H1 (cell line): Measurements from ENCODE around the gene HS3ST5. TPM values are rescaled to one million over a fixed set of nuclear protein-coding genes. Genes with fewer than 3 reads are reported as not detected.
A peak's percentile ranks its signal among the peaks of the same experiment; 100 is the strongest.

Source experiments
- CTCF ChIA-PET: fragments of 300-600 bp; sonication (Branson Sonifier 250); formaldehyde crosslinking; loops from one replicate; lab custom pipeline; 2021; ENCODE audit not compliant: partially characterized antibody; lab: Charles Lee
- POLR2A ChIA-PET: fragments of 300-600 bp; sonication (Branson Sonifier 250); formaldehyde crosslinking; loops from one replicate; lab custom pipeline; 2021; ENCODE audit warnings: inconsistent platforms; ENCODE audit not compliant: partially characterized antibody; lab: Charles Lee
- DNase-seq, 2 experiments: peaks; one replicate each; pipeline versions ENCODE4 v3.0.0 to v3.0.0-alpha.2; 2010 to 2022; ENCODE audit warnings: low spot score in 2 of 2, low read depth in 1 of 2, mixed read lengths in 1 of 2
- FAIRE-seq: peaks from 2 replicates; lab custom pipeline; 2011; peaks lifted over from hg19 to GRCh38; lab: Jason Lieb, UNC
- H2AFZ ChIP-seq: 2 replicates; pipeline ENCODE4 v1.8.1; 2012; ENCODE audit warnings: low read length, inconsistent platforms
- H2AK5ac ChIP-seq: 2 replicates; pipeline ENCODE4 v1.6.1; 2013; ENCODE audit warnings: low read depth, low read length
- H2BK120ac ChIP-seq: replicated peaks from 2 replicates; pipeline ENCODE3; 2013; ENCODE audit warnings: low read depth, low read length, inconsistent platforms
- H2BK12ac ChIP-seq: 2 replicates; pipeline ENCODE4 v1.6.1; 2013; ENCODE audit warnings: low read depth, low read length
- H2BK15ac ChIP-seq: 2 replicates; pipeline ENCODE4 v1.6.1; 2013; ENCODE audit warnings: low read length
- H2BK20ac ChIP-seq: 2 replicates; pipeline ENCODE4 v1.6.1; 2013; ENCODE audit warnings: low read length
- H2BK5ac ChIP-seq: 2 replicates; pipeline ENCODE4 v1.6.1; 2013; ENCODE audit warnings: low read depth, low read length
- H3K14ac ChIP-seq: 2 replicates; pipeline ENCODE4 v1.6.1; 2013; ENCODE audit warnings: inconsistent platforms; ENCODE audit not compliant: insufficient read length
- H3K18ac ChIP-seq: 2 replicates; pipeline ENCODE4 v1.6.1; 2013; ENCODE audit warnings: low read length; ENCODE audit errors: extremely low read depth
- H3K23ac ChIP-seq: 2 replicates; pipeline ENCODE4 v1.6.1; 2013; ENCODE audit warnings: inconsistent platforms; ENCODE audit not compliant: insufficient read length
- H3K23me2 ChIP-seq: 2 replicates; pipeline ENCODE4 v1.6.1; 2013; ENCODE audit warnings: low read depth, low read length
- H3K27ac ChIP-seq: 2 replicates; pipeline ENCODE4 v1.6.1; 2011; ENCODE audit warnings: low read depth, low read length, inconsistent platforms
- H3K27me3 ChIP-seq, 4 experiments: replicated peaks in 1 of 4; 1 replicate in 1 of 4; 2 replicates in 3 of 4; pipeline versions ENCODE4 v1.6.1 to v1.8.1; 2011 to 2013; ENCODE audit warnings: low read length in 3 of 4, mild to moderate bottlenecking in 3 of 4, inconsistent platforms in 2 of 4, mixed read lengths in 2 of 4, moderate library complexity in 1 of 4; ENCODE audit not compliant: control insufficient read depth in 3 of 4, insufficient read depth in 3 of 4; ENCODE audit errors: extremely low read depth in 1 of 4
- H3K36me3 ChIP-seq, 4 experiments: 2 replicates each; pipeline versions ENCODE4 v1.6.1 to v1.8.1; 2011 to 2013; ENCODE audit warnings: mild to moderate bottlenecking in 4 of 4, low read length in 3 of 4, moderate library complexity in 2 of 4, control low read depth in 1 of 4, inconsistent platforms in 1 of 4; ENCODE audit not compliant: insufficient read depth in 4 of 4, control insufficient read depth in 2 of 4
- H3K4ac ChIP-seq: replicated peaks from 2 replicates; pipeline ENCODE3; 2013; ENCODE audit warnings: low read length, low read depth, mixed read lengths, inconsistent platforms; ENCODE audit not compliant: insufficient read length
- H3K4me1 ChIP-seq, 4 experiments: replicated peaks in 1 of 4; 1 replicate in 1 of 4; 2 replicates in 3 of 4; pipeline versions ENCODE4 v1.6.1 to v1.8.1; 2011 to 2013; ENCODE audit warnings: low read length in 3 of 4, inconsistent platforms in 2 of 4, mixed read lengths in 1 of 4; ENCODE audit not compliant: insufficient read depth in 4 of 4, control insufficient read depth in 3 of 4
- H3K4me2 ChIP-seq, 2 experiments: 2 replicates each; pipeline versions ENCODE4 v1.6.1 to v1.8.1; 2011 to 2013; ENCODE audit warnings: low read depth in 2 of 2, low read length in 2 of 2, control low read depth in 1 of 2, inconsistent platforms in 1 of 2, mild to moderate bottlenecking in 1 of 2; ENCODE audit not compliant: insufficient read depth in 1 of 2
- H3K4me3 ChIP-seq, 4 experiments: fragments of 200-600, 300-600 bp in 1 of 4; sonication (generic), shearing (Covaris generic), sonication (Bioruptor Twin) in 1 of 4; 2 replicates each; pipeline versions ENCODE4 v1.5.1 to v1.8.1; 2011 to 2016; ENCODE audit warnings: low read length in 4 of 4, low read depth in 3 of 4, control low read depth in 2 of 4, inconsistent platforms in 2 of 4, mild to moderate bottlenecking in 2 of 4, mixed read lengths in 1 of 4, moderate library complexity in 1 of 4; ENCODE audit not compliant: insufficient read depth in 2 of 4; ENCODE audit errors: extremely low read depth in 1 of 4
- H3K56ac ChIP-seq: replicated peaks from 2 replicates; pipeline ENCODE3; 2013; ENCODE audit warnings: low read depth, mild to moderate bottlenecking, mixed read lengths, low read length, inconsistent platforms; ENCODE audit not compliant: insufficient read length
- H3K79me1 ChIP-seq: 2 replicates; pipeline ENCODE4 v1.6.1; 2013; ENCODE audit warnings: low read depth, low read length, control low read depth
- H3K79me2 ChIP-seq, 2 experiments: 2 replicates each; pipeline versions ENCODE4 v1.6.1 to v1.8.1; 2012 to 2013; ENCODE audit warnings: low read length in 2 of 2, mild to moderate bottlenecking in 2 of 2, inconsistent platforms in 1 of 2; ENCODE audit not compliant: insufficient read depth in 2 of 2, control insufficient read depth in 1 of 2
- H3K9ac ChIP-seq, 4 experiments: replicated peaks in 1 of 4; 1 replicate in 1 of 4; 2 replicates in 3 of 4; pipeline versions ENCODE4 v1.6.1 to v1.8.1; 2011 to 2013; ENCODE audit warnings: low read depth in 3 of 4, low read length in 3 of 4, control low read depth in 2 of 4, mild to moderate bottlenecking in 2 of 4, moderate library complexity in 2 of 4, inconsistent platforms in 1 of 4; ENCODE audit errors: extremely low read depth in 1 of 4
- H3K9me3 ChIP-seq, 2 experiments: 2 replicates each; pipeline versions ENCODE4 v1.6.1 to v1.8.1; 2012 to 2013; ENCODE audit warnings: mild to moderate bottlenecking in 2 of 2, moderate library complexity in 2 of 2, control low read depth in 1 of 2, inconsistent platforms in 1 of 2, low read depth in 1 of 2, low read length in 1 of 2, mixed read lengths in 1 of 2; ENCODE audit not compliant: insufficient read depth in 2 of 2
- H4K20me1 ChIP-seq, 2 experiments: replicated peaks in 1 of 2; 2 replicates each; pipeline versions ENCODE3 to v1.8.1; 2011 to 2013; ENCODE audit warnings: inconsistent platforms in 2 of 2, low read length in 2 of 2, mild to moderate bottlenecking in 1 of 2; ENCODE audit not compliant: insufficient read depth in 2 of 2, control insufficient read depth in 1 of 2
- H4K5ac ChIP-seq: 2 replicates; pipeline ENCODE4 v1.6.1; 2013; ENCODE audit warnings: low read length, low read depth, mixed read lengths, inconsistent platforms; ENCODE audit not compliant: insufficient read length
- H4K8ac ChIP-seq: 2 replicates; pipeline ENCODE4 v1.8.0; 2013; ENCODE audit warnings: mild to moderate bottlenecking, moderate library complexity, low read length, inconsistent platforms; ENCODE audit not compliant: insufficient read depth; ENCODE audit errors: extremely low read depth
- H4K91ac ChIP-seq: replicated peaks from 2 replicates; pipeline ENCODE3; 2013; ENCODE audit warnings: low read length, mixed read lengths, inconsistent platforms; ENCODE audit not compliant: insufficient read length
- RBBP5 ChIP-seq: IDR thresholded peaks from 2 replicates; pipeline ENCODE4 v1.7.1; 2012; ENCODE audit warnings: low read depth, mild to moderate bottlenecking, inconsistent platforms, low read length, moderate library complexity, borderline replicate concordance
- RXRA ChIP-seq: IDR thresholded peaks from 2 replicates; pipeline ENCODE4 v1.6.1; 2011; ENCODE audit warnings: low read depth, mild to moderate bottlenecking, low read length, moderate library complexity; ENCODE audit not compliant: insufficient read depth
- TEAD4 ChIP-seq: IDR thresholded peaks from 2 replicates; pipeline ENCODE4 v1.6.1; 2012; ENCODE audit warnings: low read depth, low read length, inconsistent platforms, mixed read lengths
- WGBS, 2 experiments: shearing (Covaris generic) in 1 of 2; methylation state at CpG; one replicate each; pipeline versions ENCODE4 v1.1.6 to v1.1.7; 2013 to 2015; ENCODE audit warnings: low lambda C conversion rate in 2 of 2, mixed read lengths in 2 of 2, inconsistent platforms in 1 of 2, low coverage in 1 of 2, missing lambda C conversion rate in 1 of 2; ENCODE audit not compliant: insufficient replicate concordance in 2 of 2, insufficient coverage in 1 of 2, insufficient read length in 1 of 2; ENCODE audit errors: extremely low coverage in 1 of 2, missing lambda C conversion rate in 1 of 2; 5-methylcytosine and 5-hydroxymethylcytosine counted together
- polyA plus RNA-seq, 7 experiments: library from polyadenylated mRNA; depleted of rRNA in 3 of 7; stranded (reverse) in 5 of 7; unstranded in 2 of 7; fragments of >200 nt in 5 of 7; fragments of 200-250 nt in 2 of 7; gene quantifications; 1 replicate in 5 of 7; 2 replicates in 1 of 7; 4 replicates in 1 of 7; pipeline versions ENCODE4 v1.2.1 to v1.2.3, GENCODE V29; 2011 to 2013; ENCODE audit warnings: missing spikeins in 2 of 7, mixed read lengths in 2 of 7
- total RNA-seq: library from RNA; stranded (reverse); fragmentation: NEBNext Ultra II Directional; extraction: Animal tissue kit (Norgen Biotek cat#: 25700); gene quantifications from 2 replicates; pipeline ENCODE4 v1.2.1, GENCODE V29; 2021
- TF ChIP-seq, protein P1 (sequence below): IDR thresholded peaks from 2 replicates; pipeline ENCODE4 v1.6.1; 2012; ENCODE audit warnings: inconsistent platforms

HS3ST5 gene
- total and polyA plus RNA-seq, 2 of the 8 experiments (the other 6 are each of a cell fraction or from before 2014, with no cell fraction given) = 1.2 to 9.9 TPM

DNA sequence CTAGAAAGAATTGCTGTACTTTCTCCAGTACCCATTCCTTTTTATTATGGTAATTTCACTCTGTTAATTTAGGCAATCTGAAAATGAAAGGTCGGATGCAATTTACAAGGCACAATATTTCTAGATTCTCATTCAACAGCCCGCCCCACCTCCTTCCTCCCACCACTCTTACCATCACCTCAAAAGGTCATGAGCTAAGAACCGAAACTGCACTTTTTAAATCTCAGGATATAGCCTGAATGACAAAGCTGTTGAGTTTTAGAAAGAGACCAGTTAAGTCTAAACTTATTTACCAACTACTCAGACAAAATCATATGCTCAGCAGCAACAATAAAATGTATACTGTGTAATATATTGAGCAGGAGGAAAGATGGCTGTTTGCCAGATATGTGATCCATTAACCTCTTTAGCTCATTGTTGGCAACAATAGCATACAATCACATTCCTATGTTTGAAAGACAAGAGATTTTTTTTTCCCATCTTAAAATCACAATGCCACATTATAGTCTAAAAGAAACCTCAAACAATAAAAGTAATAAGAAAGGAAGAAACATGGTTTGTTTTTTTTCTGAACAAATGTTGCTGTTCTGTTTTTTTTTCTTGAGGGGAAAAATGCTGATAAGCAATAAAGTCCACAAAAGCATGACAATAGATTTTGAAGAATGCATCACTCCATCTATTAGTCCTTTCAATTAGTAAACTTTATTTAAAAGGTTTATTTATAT, 1.6 kb upstream of the HS3ST5 start:
- H4K5ac ChIP-seq = peak overlapping the region; percentile 73
- FAIRE-seq = peak; percentile 68
- H3K56ac ChIP-seq = no peak overlapping the region
- no peak overlapping the region for H3K23ac ChIP-seq
- peak overlapping the region in 3 of 4 experiments; percentile 80 to 98 (median 81); a peak in 5 of 8 replicates for H3K4me3 ChIP-seq
- no peak overlapping the region; the same call in 1 of the 2 replicates for H3K18ac ChIP-seq
- WGBS, 2 experiments = 24% methylated on average over 3 of the region's 3 CpGs; no CpG with 5 or more reads in 1 of the 2 experiments
- TF ChIP-seq RXRA (no peak), RBBP5 (no peak), TEAD4 (no peak)
- TF ChIP-seq, protein P1, sequence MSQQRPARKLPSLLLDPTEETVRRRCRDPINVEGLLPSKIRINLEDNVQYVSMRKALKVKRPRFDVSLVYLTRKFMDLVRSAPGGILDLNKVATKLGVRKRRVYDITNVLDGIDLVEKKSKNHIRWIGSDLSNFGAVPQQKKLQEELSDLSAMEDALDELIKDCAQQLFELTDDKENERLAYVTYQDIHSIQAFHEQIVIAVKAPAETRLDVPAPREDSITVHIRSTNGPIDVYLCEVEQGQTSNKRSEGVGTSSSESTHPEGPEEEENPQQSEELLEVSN = no peak
- TF ChIP-seq, all 59 proteins: peak for 0
- Histone ChIP-seq H3K4me1 (peaks cover 0 to 15% (median 6%) of the 10 kb centered on the region in 4 experiments; a peak in 4 of 7 replicates), H3K27me3 (no peaks in the 10 kb centered on the region), H3K9me3 (no peaks in the 10 kb centered on the region), H2BK5ac (no peak overlapping the region), H4K8ac (no peak overlapping the region), H2BK120ac (no peak overlapping the region), H3K36me3 (no peaks in the 10 kb centered on the region), H2AK5ac (no peak overlapping the region), H3K79me1 (no peaks in the 10 kb centered on the region), H3K14ac (no peak overlapping the region), H3K9ac (no peak overlapping the region), H4K20me1 (no peaks in the 10 kb centered on the region), H3K4ac (no peak overlapping the region), H2BK12ac (no peak overlapping the region; the same call in 1 of the 2 replicates), H2BK15ac (no peak overlapping the region), H3K79me2 (peaks cover 7 to 47% of the 10 kb centered on the region in 2 experiments; a peak in 3 of 4 replicates), H2BK20ac (no peak overlapping the region), H2AFZ (no peak overlapping the region), H3K23me2 (peaks cover 18% of the 10 kb centered on the region), H4K91ac (no peak overlapping the region), H3K4me2 (peak overlapping the region; percentile 70 to 91), H3K27ac (no peak overlapping the region; the same call in 1 of the 2 replicates)
- POLR2A ChIA-PET = interaction anchor here (0.7 to 6.0 kb wide), 14 partner anchors 9 to 178 kb away, joined by 3 to 50 read pairs (median 6); no protein-coding TSS in a partner anchor
- CTCF ChIA-PET = interaction anchor here (0.8 to 3.3 kb wide), 23 partner anchors 8 to 363 kb away, joined by 3 to 10 read pairs (median 4); no protein-coding TSS in a partner anchor
- DNase-seq = no peak
